ENCODE measurements around the gene SLC2A4.

The SLC2A4 gene

GRCh38 chr17:7280519-7281073 lies 922 bp upstream of the SLC2A4 start:
- DNase-seq = peak; percentile 14

- DNase-seq = no peak
Observed at GRCh38 chr17:7281953-7282751, 634 bp downstream of the SLC2A4 start.

GRCh38 chr17:7282752-7283321 lies 1.3 kb downstream of the SLC2A4 start:
- DNase-seq = no peak

- no peak for DNase-seq
Observed at GRCh38 chr17:7283471-7284216, 2.1 kb downstream of the SLC2A4 start.

GRCh38 chr17:7284911-7285310 lies 3.4 kb downstream of the SLC2A4 start:
- no peak for DNase-seq

- DNase-seq = no peak
Observed at GRCh38 chr17:7285679-7286078, 4.2 kb downstream of the SLC2A4 start.

- DNase-seq = no peak
Observed at GRCh38 chr17:7289256-7290032, 7.9 kb downstream of the SLC2A4 start.

- DNase-seq = no peak
Observed at GRCh38 chr17:7290166-7290565, 8.6 kb downstream of the SLC2A4 start.

GRCh38 chr17:7290685-7291084 lies 9.2 kb downstream of the SLC2A4 start:
- DNase-seq = no peak

- no peak for DNase-seq
Observed at GRCh38 chr17:7292194-7292593, 10.7 kb downstream of the SLC2A4 start.

- no peak for DNase-seq
Observed at GRCh38 chr17:7292729-7293128, 11.2 kb downstream of the SLC2A4 start.

- no peak for DNase-seq
Observed at GRCh38 chr17:7293159-7293558, 11.6 kb downstream of the SLC2A4 start.

GRCh38 chr17:7293816-7294613 lies 12.5 kb downstream of the SLC2A4 start:
- no peak for DNase-seq

GRCh38 chr17:7294614-7295153 lies 13.2 kb downstream of the SLC2A4 start, which contains the start of gene YBX2:
Gene YBX2, minus strand, starts transcription at chr17:7294639. Its CDS starts 139 bp downstream, at chr17:7294500.
- DNase-seq = no peak

- DNase-seq = no peak
Observed at GRCh38 chr17:7295230-7296180, 14.0 kb downstream of the SLC2A4 start.

GRCh38 chr17:7296189-7296861 lies 14.8 kb downstream of the SLC2A4 start:
- no peak for DNase-seq

GRCh38 chr17:7304179-7304578 lies 22.7 kb downstream of the SLC2A4 start:
- DNase-seq = no peak

- DNase-seq = peak; percentile 90
Observed at GRCh38 chr17:7306911-7307685, 25.6 kb downstream of the SLC2A4 start, which contains the start of gene EIF5A. Gene EIF5A, plus strand, starts transcription at chr17:7307628. Its CDS starts 2,008 bp downstream, at chr17:7309636.

Measured in KG1 (cell line).